ENCODE data around the gene PDE4D. TPM values are rescaled to one million over a fixed set of nuclear protein-coding genes. Genes with fewer than 3 reads are reported as not detected.

The PDE4D gene
- total RNA-seq, 1 experiment from 2014 or later = 6.5 TPM

DNA sequence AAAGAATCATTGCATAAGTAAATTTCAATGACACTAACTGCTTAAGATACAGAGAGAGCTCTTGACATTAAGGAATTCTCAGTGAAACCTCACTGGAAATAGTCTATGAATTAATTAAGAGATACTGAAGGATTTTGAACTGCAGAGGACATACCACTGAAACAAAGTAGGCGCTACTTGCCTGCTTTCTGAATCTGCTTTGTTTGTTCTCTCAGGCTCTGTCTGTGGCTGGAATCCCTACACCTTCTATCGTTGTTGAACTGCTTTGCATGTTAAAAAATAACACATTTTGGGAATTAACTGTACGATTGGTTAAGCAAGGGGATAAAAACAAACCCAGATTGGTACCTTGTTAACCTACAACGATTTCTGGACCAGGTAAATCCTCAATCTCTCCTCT, 435.2 kb downstream of the PDE4D start:
- ChIA-PET POLR2A (ENCODE audit: low non-redundant PET) (no interaction called here), CTCF (no interaction called here)
- Histone ChIP-seq H3K4me1 (ENCODE audit: insufficient read depth, low read length, poor library complexity, severe bottlenecking) (no peaks in the 10 kb centered on the region), H3K9me3 (ENCODE audit: low read depth, low read length, poor library complexity, severe bottlenecking) (no peaks in the 10 kb centered on the region), H3K36me3 (ENCODE audit: insufficient read depth, low read length, poor library complexity, severe bottlenecking) (no peaks in the 10 kb centered on the region), H3K4me3 (ENCODE audit: low read depth, low read length, poor library complexity, severe bottlenecking) (no peak overlapping the region), H3K27ac (ENCODE audit: low read depth, low read length, poor library complexity, severe bottlenecking) (no peak overlapping the region), H3K27me3 (replicated peaks; ENCODE audit: insufficient read depth, low read depth, low read length, poor library complexity) (no peaks in the 10 kb centered on the region)
- BruUV-seq (replicated peaks) = no TSS peak
- TF ChIP-seq EZH2 (IDR thresholded peaks at IDR 0.05; ENCODE audit: borderline replicate concordance, low read depth, low read length, poor library complexity, severe bottlenecking) (no peak), CTCF (conservative IDR thresholded peaks at IDR 0.05; ENCODE audit: low read depth, low read length) (no peak)
- intact Hi-C loops (cut with micrococcal nuclease; ENCODE audit: unreplicated experiment) = no loop called here
- DNase-seq (ENCODE audit: low spot score) = no peak

GRCh38 chr5:59449905-59450644, 443.5 kb downstream of the PDE4D start:
- no TSS peak for BruUV-seq (replicated peaks)
- ChIA-PET CTCF (no interaction called here), POLR2A (ENCODE audit: low non-redundant PET) (no interaction called here)
- TF ChIP-seq EZH2 (IDR thresholded peaks at IDR 0.05; ENCODE audit: borderline replicate concordance, low read depth, low read length, poor library complexity, severe bottlenecking) (no peak), CTCF (conservative IDR thresholded peaks at IDR 0.05; ENCODE audit: low read depth, low read length) (0 out of 2 replicates have a peak, but pooled peaks have one; percentile 17)
- no peaks in the 10 kb centered on the region for H3K4me1 ChIP-seq (ENCODE audit: insufficient read depth, low read length, poor library complexity, severe bottlenecking)
- H3K36me3 ChIP-seq (ENCODE audit: insufficient read depth, low read length, poor library complexity, severe bottlenecking) = no peaks in the 10 kb centered on the region
- H3K4me3 ChIP-seq (ENCODE audit: low read depth, low read length, poor library complexity, severe bottlenecking) = no peak overlapping the region
- no peaks in the 10 kb centered on the region for H3K27me3 ChIP-seq (replicated peaks; ENCODE audit: insufficient read depth, low read depth, low read length, poor library complexity)
- no peaks in the 10 kb centered on the region for H3K9me3 ChIP-seq (ENCODE audit: low read depth, low read length, poor library complexity, severe bottlenecking)
- no peak for DNase-seq (ENCODE audit: low spot score)
- H3K27ac ChIP-seq (ENCODE audit: low read depth, low read length, poor library complexity, severe bottlenecking) = no peak overlapping the region
- intact Hi-C loops (cut with micrococcal nuclease; ENCODE audit: unreplicated experiment) = no loop called here

DNA sequence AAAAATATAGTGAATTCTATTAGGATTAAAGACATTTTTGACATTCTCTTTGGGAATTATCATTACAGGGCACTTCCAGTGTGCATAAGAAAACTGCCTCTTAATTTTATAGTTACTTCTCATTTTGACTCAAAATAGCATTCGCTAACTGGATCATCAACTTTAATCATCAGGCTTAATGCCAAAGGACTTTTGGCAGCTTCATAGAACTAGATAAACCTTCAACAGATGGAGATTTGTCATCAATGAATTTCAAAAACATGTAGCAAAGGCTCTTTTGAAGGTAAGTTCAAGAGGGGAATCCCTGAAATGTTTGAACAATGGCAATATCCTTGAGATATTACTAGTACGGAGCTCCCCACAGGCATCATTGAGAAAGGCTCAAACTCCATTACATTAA, 447.2 kb downstream of the PDE4D start:
- no TSS peak for BruUV-seq (replicated peaks)
- Histone ChIP-seq H3K27ac (ENCODE audit: low read depth, low read length, poor library complexity, severe bottlenecking) (no peak overlapping the region), H3K4me1 (ENCODE audit: insufficient read depth, low read length, poor library complexity, severe bottlenecking) (no peaks in the 10 kb centered on the region), H3K4me3 (ENCODE audit: low read depth, low read length, poor library complexity, severe bottlenecking) (no peak overlapping the region), H3K27me3 (replicated peaks; ENCODE audit: insufficient read depth, low read depth, low read length, poor library complexity) (no peaks in the 10 kb centered on the region), H3K36me3 (ENCODE audit: insufficient read depth, low read length, poor library complexity, severe bottlenecking) (no peaks in the 10 kb centered on the region), H3K9me3 (ENCODE audit: low read depth, low read length, poor library complexity, severe bottlenecking) (no peaks in the 10 kb centered on the region)
- no peak for DNase-seq (ENCODE audit: low spot score)
- ChIA-PET CTCF (no interaction called here), POLR2A (ENCODE audit: low non-redundant PET) (no interaction called here)
- intact Hi-C loops (cut with micrococcal nuclease; ENCODE audit: unreplicated experiment) = no loop called here
- no peak for TF ChIP-seq EZH2 (IDR thresholded peaks at IDR 0.05; ENCODE audit: borderline replicate concordance, low read depth, low read length, poor library complexity, severe bottlenecking)
- TF ChIP-seq CTCF (conservative IDR thresholded peaks at IDR 0.05; ENCODE audit: low read depth, low read length) = no peak
